ENCODE results near the gene SLC6A19. TPM values are rescaled to one million over a fixed set of nuclear protein-coding genes. Genes with fewer than 3 reads are reported as not detected.

SLC6A19 gene
- total and polyA plus RNA-seq, 10 of the 15 experiments (the other 5 are each of a cell fraction or from before 2014, with no cell fraction given), result 0.01 to 0.03 TPM; not detected in 8

DNA sequence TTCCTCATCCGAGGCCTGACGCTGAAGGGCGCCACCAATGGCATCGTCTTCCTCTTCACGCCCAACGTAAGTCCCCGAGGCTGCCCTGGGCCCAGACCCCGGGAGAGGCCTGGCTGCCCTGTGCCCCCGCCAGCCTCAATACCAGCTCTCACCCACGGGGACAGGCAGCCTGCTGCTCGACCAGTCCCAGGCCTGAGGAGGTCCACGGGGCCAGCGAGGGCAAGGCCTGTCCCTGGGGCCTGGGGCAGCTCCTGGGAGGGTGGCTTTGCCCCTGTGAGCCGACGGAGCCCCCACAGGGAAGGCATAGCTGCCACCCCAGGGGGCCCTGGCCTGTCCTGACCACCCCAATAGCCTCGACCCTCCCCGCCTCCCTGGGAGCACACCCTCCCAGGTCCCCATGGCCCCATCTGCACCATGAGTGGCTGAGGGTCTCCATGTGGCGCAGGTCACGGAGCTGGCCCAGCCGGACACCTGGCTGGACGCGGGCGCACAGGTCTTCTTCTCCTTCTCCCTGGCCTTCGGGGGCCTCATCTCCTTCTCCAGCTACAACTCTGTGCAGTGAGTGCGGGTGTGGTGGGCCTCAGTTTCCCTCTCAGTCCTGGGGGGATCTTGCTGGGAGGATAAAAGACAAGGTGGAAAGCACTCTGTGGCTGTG is 12.2 kb downstream of the SLC6A19 start:
- in situ Hi-C loops (cut with MboI), result no loop called here
- FAIRE-seq (no peak), ATAC-seq (no peak), DNase-seq (ENCODE audit: low read depth, low spot score) (no peak)
- Histone ChIP-seq H3K9me3 (replicated peaks; ENCODE audit: control insufficient read depth, insufficient read depth, low read length) (no peaks in the 10 kb centered on the region; the same call in 2 of the 3 replicates), H3K9ac (ENCODE audit: control insufficient read depth, insufficient read depth, low read length) (no peak overlapping the region), H3K4me3 (no peak overlapping the region), H3K36me3 (ENCODE audit: control insufficient read depth in 2 of 2, insufficient read depth in 2 of 2, low read length in 1 of 2) (no peaks in the 10 kb centered on the region), H3K4me1 (ENCODE audit: control insufficient read depth, insufficient read depth, low read length) (no peaks in the 10 kb centered on the region), H3K27me3 (replicated peaks in 1 of 2; ENCODE audit: control insufficient read depth in 2 of 2, insufficient read depth in 2 of 2, low read length in 1 of 2) (no peaks in the 10 kb centered on the region; a peak in 1 of 4 replicates), H3K27ac (ENCODE audit: control insufficient read depth, insufficient read depth) (no peak overlapping the region), H3K4me2 (ENCODE audit: control insufficient read depth, insufficient read depth) (no peak overlapping the region), H4K20me1 (ENCODE audit: control insufficient read depth, insufficient read depth) (no peaks in the 10 kb centered on the region; the same call in 1 of the 2 replicates), H3K79me2 (ENCODE audit: control insufficient read depth, insufficient read depth, low read length) (no peaks in the 10 kb centered on the region), H2AFZ (ENCODE audit: control insufficient read depth, low read depth, low read length) (no peak overlapping the region)
- BruUV-seq (replicated peaks), result no TSS peak
- intact Hi-C loops (cut with micrococcal nuclease; ENCODE audit: unreplicated experiment), result no loop called here
- CTCF ChIA-PET, result no interaction called here
- RAD21 ChIA-PET (ENCODE audit: unreplicated experiment), result no interaction called here
- POLR2A ChIA-PET, result no interaction called here
- SMC1A ChIA-PET (ENCODE audit: uncharacterized antibody, unreplicated experiment), result no interaction called here
- WGBS (ENCODE audit: insufficient coverage, insufficient replicate concordance, low lambda C conversion rate, missing lambda C conversion rate), result 63% methylated on average over 25 of the region's 25 CpGs
- TF ChIP-seq, protein P1, sequence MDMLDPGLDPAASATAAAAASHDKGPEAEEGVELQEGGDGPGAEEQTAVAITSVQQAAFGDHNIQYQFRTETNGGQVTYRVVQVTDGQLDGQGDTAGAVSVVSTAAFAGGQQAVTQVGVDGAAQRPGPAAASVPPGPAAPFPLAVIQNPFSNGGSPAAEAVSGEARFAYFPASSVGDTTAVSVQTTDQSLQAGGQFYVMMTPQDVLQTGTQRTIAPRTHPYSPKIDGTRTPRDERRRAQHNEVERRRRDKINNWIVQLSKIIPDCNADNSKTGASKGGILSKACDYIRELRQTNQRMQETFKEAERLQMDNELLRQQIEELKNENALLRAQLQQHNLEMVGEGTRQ (IDR thresholded peaks at IDR 0.05; ENCODE audit: borderline replicate concordance, low read depth, low read length), result no peak
- TF ChIP-seq TAF1 (IDR thresholded peaks at IDR 0.05; ENCODE audit: borderline replicate concordance, low read depth, low read length), result no peak
- TF ChIP-seq ETV6 (conservative IDR thresholded peaks at IDR 0.05 in 1 of 2, IDR thresholded peaks at IDR 0.05 in 1 of 2; ENCODE audit: borderline replicate concordance in 1 of 2, low read depth in 1 of 2), result no peak
- TF ChIP-seq MXI1 (IDR thresholded peaks at IDR 0.05; ENCODE audit: low read depth, low read length), result no peak
- no peak for TF ChIP-seq RELB (IDR thresholded peaks at IDR 0.05; ENCODE audit: low read depth)
- TF ChIP-seq CEBPZ (IDR thresholded peaks at IDR 0.05; ENCODE audit: low read depth, low read length), result no peak
- no peak for TF ChIP-seq BCL3 (IDR thresholded peaks at IDR 0.05; ENCODE audit: borderline replicate concordance, insufficient read depth, low read depth, low read length, poor library complexity, severe bottlenecking)
- no peak for TF ChIP-seq SMAD5 (IDR thresholded peaks at IDR 0.05; ENCODE audit: low read depth)
- TF ChIP-seq KLF5 (IDR thresholded peaks at IDR 0.05; ENCODE audit: partially characterized antibody), result no peak
- TF ChIP-seq MEF2B (IDR thresholded peaks at IDR 0.05; ENCODE audit: partially characterized antibody, poor library complexity, severe bottlenecking), result no peak
- no peak for TF ChIP-seq MYC (IDR thresholded peaks at IDR 0.05; ENCODE audit: insufficient read depth, insufficient read length, insufficient replicate concordance, low read length, severe bottlenecking)
- no peak for TF ChIP-seq RAD21 (IDR thresholded peaks at IDR 0.05; ENCODE audit: insufficient read depth, low read depth, low read length)
- no peak for TF ChIP-seq ZBED1 (IDR thresholded peaks at IDR 0.05; ENCODE audit: borderline replicate concordance)
- no peak for TF ChIP-seq BRCA1 (IDR thresholded peaks at IDR 0.05; ENCODE audit: low read depth, low read length)

Measured in GM12878 (cell line).